Endodermal cell (in vitro differentiated cells): Measurements from ENCODE around the gene M1AP. TPM values are rescaled to one million over a fixed set of nuclear protein-coding genes. Genes with fewer than 3 reads are reported as not detected.

Experiments
- DNase-seq: peaks from one replicate; pipeline ENCODE4 v3.0.0-alpha.2; 2017
- H3K27ac ChIP-seq: 2 replicates; pipeline ENCODE4 v1.5.1; 2013; ENCODE audit warnings: mild to moderate bottlenecking, low read depth, low read length, moderate library complexity
- H3K27me3 ChIP-seq: 2 replicates; pipeline ENCODE4 v1.6.1; 2013; ENCODE audit warnings: mild to moderate bottlenecking, low read length, moderate library complexity; ENCODE audit not compliant: insufficient read depth, control insufficient read depth, poor library complexity, severe bottlenecking
- H3K36me3 ChIP-seq: 2 replicates; pipeline ENCODE4 v1.7.0; 2013; ENCODE audit warnings: mild to moderate bottlenecking, low read length, moderate library complexity; ENCODE audit not compliant: control insufficient read depth, insufficient read depth
- H3K4me1 ChIP-seq: one replicate; pipeline ENCODE4 v1.7.0; 2013; ENCODE audit warnings: low read length; ENCODE audit not compliant: control insufficient read depth, insufficient read depth
- H3K4me3 ChIP-seq: 2 replicates; pipeline ENCODE4 v1.5.1; 2013; ENCODE audit warnings: mild to moderate bottlenecking, low read length, moderate library complexity
- H3K9ac ChIP-seq: 2 replicates; pipeline ENCODE4 v1.6.1; 2013; ENCODE audit warnings: mild to moderate bottlenecking, low read length, moderate library complexity; ENCODE audit not compliant: poor library complexity, severe bottlenecking; ENCODE audit errors: extremely low read depth
- H3K9me3 ChIP-seq: 2 replicates; pipeline ENCODE4 v1.6.1; 2013; ENCODE audit warnings: mild to moderate bottlenecking, low read length, moderate library complexity; ENCODE audit not compliant: control insufficient read depth
- H3K27ac Mint-ChIP-seq: 2 replicates; pipeline ENCODE4 v1.8.0; 2020; ENCODE audit warnings: mixed read lengths
- H3K27me3 Mint-ChIP-seq: 2 replicates; pipeline ENCODE4 v1.8.0; 2021; ENCODE audit warnings: mild to moderate bottlenecking, mixed read lengths; ENCODE audit not compliant: insufficient read depth
- H3K36me3 Mint-ChIP-seq: 2 replicates; pipeline ENCODE4 v1.8.0; 2020; ENCODE audit warnings: low read depth, mixed read lengths
- H3K4me1 Mint-ChIP-seq: 2 replicates; pipeline ENCODE4 v1.8.0; 2020; ENCODE audit warnings: mixed read lengths
- H3K4me3 Mint-ChIP-seq: 2 replicates; pipeline ENCODE4 v1.8.0; 2020; ENCODE audit warnings: mild to moderate bottlenecking, moderate library complexity, mixed read lengths
- H3K9me3 Mint-ChIP-seq: 2 replicates; pipeline ENCODE4 v1.8.0; 2020; ENCODE audit warnings: mild to moderate bottlenecking, mixed read lengths
- CTCF ChIP-seq: fragments of 200-600 bp; sonication (generic); conservative IDR thresholded peaks from 2 replicates; pipeline ENCODE4 v1.5.0; 2021; ENCODE audit warnings: antibody characterized with exemption, mild to moderate bottlenecking
- WGBS, 2 experiments: methylation state at CpG; one replicate each; pipeline versions ENCODE4 v1.1.5 to v1.1.7; 2013; ENCODE audit warnings: missing lambda C conversion rate in 2 of 2, mixed read lengths in 1 of 2; ENCODE audit not compliant: insufficient coverage in 1 of 2, insufficient read length in 1 of 2; 5-methylcytosine and 5-hydroxymethylcytosine counted together
- total RNA-seq, 2 donors: library from RNA; stranded (reverse); fragmentation: NEBNext Ultra II Directional in 1 of 2; extraction: Animal tissue kit (Norgen Biotek cat#: 25700) in 1 of 2; gene quantifications; 2 replicates in 1 of 2; 3 replicates in 1 of 2; pipeline ENCODE4 v1.2.1, GENCODE V29; 2021

Gene M1AP
- total RNA-seq, 2 donors from 2014 or later = 3.8 to 5.5 TPM

DNA sequence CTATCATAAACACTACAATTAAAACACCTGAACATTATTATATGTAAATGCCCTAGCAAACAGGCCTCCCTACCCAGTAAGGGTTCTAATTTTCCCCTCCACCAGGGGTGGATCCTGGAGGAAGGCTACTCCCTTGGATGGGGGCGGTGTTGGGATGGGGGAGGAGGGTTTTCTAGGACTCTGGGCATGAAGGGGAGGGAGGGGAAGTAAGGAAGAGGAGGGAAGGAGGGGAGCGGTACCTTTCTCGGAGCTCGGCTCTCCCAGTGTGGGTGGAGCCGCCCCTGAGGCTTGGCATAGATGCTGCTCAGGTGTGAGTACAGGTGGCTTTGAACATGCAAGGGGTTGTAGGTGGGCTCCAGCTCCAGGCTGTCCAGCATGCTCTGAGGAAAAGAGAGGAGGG is 88.2 kb downstream of the M1AP start:
- peak; percentile 61 for DNase-seq
- 48 to 52% methylated on average over 4 to 5 of the region's 5 CpGs for WGBS, 2 experiments
- Mint-ChIP-seq H3K27ac (no peak overlapping the region), H3K4me3 (no peak overlapping the region), H3K36me3 (peaks cover 6% of the 10 kb centered on the region), H3K9me3 (no peaks in the 10 kb centered on the region), H3K4me1 (peaks cover 9% of the 10 kb centered on the region), H3K27me3 (peaks cover 52% of the 10 kb centered on the region)
- Histone ChIP-seq H3K4me3 (no peak overlapping the region), H3K9ac (no peak overlapping the region), H3K4me1 (no peaks in the 10 kb centered on the region), H3K36me3 (no peaks in the 10 kb centered on the region), H3K27me3 (peaks cover 36% of the 10 kb centered on the region), H3K9me3 (no peaks in the 10 kb centered on the region), H3K27ac (no peak overlapping the region)
- no peak for TF ChIP-seq CTCF

- DNase-seq = peak; percentile 39
- Histone ChIP-seq H3K36me3 (no peaks in the 10 kb centered on the region), H3K9ac (no peak overlapping the region), H3K9me3 (no peaks in the 10 kb centered on the region), H3K27ac (no peak overlapping the region), H3K27me3 (peaks cover 31% of the 10 kb centered on the region), H3K4me3 (no peak overlapping the region), H3K4me1 (no peaks in the 10 kb centered on the region)
- Mint-ChIP-seq H3K4me3 (no peak overlapping the region), H3K27me3 (peaks cover 56% of the 10 kb centered on the region), H3K27ac (no peak overlapping the region), H3K9me3 (no peaks in the 10 kb centered on the region), H3K36me3 (peaks cover 6% of the 10 kb centered on the region), H3K4me1 (peaks cover 11% of the 10 kb centered on the region)
- no peak for TF ChIP-seq CTCF
- WGBS, 2 experiments = 82 to 85% methylated on average over 5 to 7 of the region's 7 CpGs
Observed at GRCh38 chr2:74558284-74559230, 89.6 kb downstream of the M1AP start.

DNA sequence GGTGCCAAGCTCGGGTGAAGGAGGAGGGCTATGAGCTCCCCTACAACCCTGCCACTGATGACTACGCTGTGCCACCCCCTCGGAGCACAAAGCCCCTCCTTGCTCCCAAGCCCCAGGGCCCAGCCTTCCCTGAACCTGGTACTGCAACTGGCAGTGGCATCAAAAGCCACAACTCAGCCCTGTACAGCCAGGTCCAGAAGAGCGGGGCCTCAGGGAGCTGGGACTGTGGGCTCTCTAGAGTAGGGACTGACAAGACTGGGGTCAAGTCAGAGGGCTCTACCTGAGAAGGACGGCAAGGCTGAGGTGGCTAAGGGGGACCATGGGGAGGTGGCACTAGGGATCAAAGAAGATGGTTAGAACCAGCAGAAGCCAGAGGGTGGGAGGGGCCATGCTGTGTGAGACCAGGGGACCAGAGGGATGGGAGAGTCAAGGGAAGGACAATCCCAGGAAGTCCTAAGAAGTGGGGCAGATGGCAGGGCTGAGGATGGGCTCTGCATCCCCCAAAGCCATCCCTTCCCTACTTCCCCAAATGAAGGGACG is 91.2 kb downstream of the M1AP start:
- no peak overlapping the region for H3K4me3 ChIP-seq
- Mint-ChIP-seq H3K4me3 (no peak overlapping the region), H3K27ac (no peak overlapping the region), H3K36me3 (peaks cover 6% of the 10 kb centered on the region), H3K27me3 (peaks cover 67% of the 10 kb centered on the region), H3K4me1 (peaks cover 15% of the 10 kb centered on the region), H3K9me3 (no peaks in the 10 kb centered on the region)
- no peak for DNase-seq
- peaks cover 47% of the 10 kb centered on the region for H3K27me3 ChIP-seq
- H3K36me3 ChIP-seq = no peaks in the 10 kb centered on the region
- TF ChIP-seq CTCF = no peak
- WGBS, 2 experiments = 92 to 97% methylated on average over 4 to 6 of the region's 6 CpGs
- no peaks in the 10 kb centered on the region for H3K4me1 ChIP-seq
- H3K9ac ChIP-seq = no peak overlapping the region
- no peaks in the 10 kb centered on the region for H3K9me3 ChIP-seq
- no peak overlapping the region for H3K27ac ChIP-seq
